Karpas-422 (cell line): ENCODE results near the gene RNU1-3. TPM values are rescaled to one million over a fixed set of nuclear protein-coding genes. Genes with fewer than 3 reads are reported as not detected.
"Not testable (repeated sequence)": the region's sequence is repeated elsewhere in the genome, so short reads cannot be mapped to it uniquely, and the experiment has no call there.

Source experiments
- DNase-seq: peaks from one replicate; pipeline ENCODE4 v3.0.0-alpha.2; 2015
- H2AFZ ChIP-seq: fragments of 200-600 bp; sonication (generic); 2 replicates; pipeline ENCODE4 v1.6.1; 2014; ENCODE audit warnings: antibody characterized with exemption, low read length, mixed read lengths
- H3K27ac ChIP-seq: fragments of 200-600 bp; sonication (generic); 2 replicates; pipeline ENCODE4 v1.5.1; 2014; ENCODE audit warnings: mild to moderate bottlenecking, low read length, moderate library complexity
- H3K27me3 ChIP-seq: fragments of 200-600 bp; sonication (generic); 2 replicates; pipeline ENCODE4 v1.6.1; 2014; ENCODE audit warnings: low read length, mixed read lengths
- H3K36me3 ChIP-seq: fragments of 200-600 bp; sonication (generic); 2 replicates; pipeline ENCODE4 v1.6.1; 2014; ENCODE audit warnings: low read length, mixed read lengths; ENCODE audit not compliant: insufficient read depth
- H3K4me1 ChIP-seq: fragments of 200-600 bp; sonication (generic); 2 replicates; pipeline ENCODE4 v1.6.1; 2014; ENCODE audit warnings: mild to moderate bottlenecking, low read length, mixed read lengths
- H3K4me2 ChIP-seq: fragments of 200-600 bp; sonication (generic); 2 replicates; pipeline ENCODE4 v1.6.1; 2014; ENCODE audit warnings: low read length, low read depth, mild to moderate bottlenecking; ENCODE audit not compliant: poor library complexity, severe bottlenecking
- H3K4me3 ChIP-seq: fragments of 200-600 bp; sonication (generic); 2 replicates; pipeline ENCODE4 v1.5.1; 2014; ENCODE audit warnings: mild to moderate bottlenecking, antibody characterized with exemption, low read length, mixed read lengths
- H3K79me2 ChIP-seq: fragments of 200-600 bp; sonication (generic); 2 replicates; pipeline ENCODE4 v1.6.1; 2014; ENCODE audit warnings: mild to moderate bottlenecking, low read length, mixed read lengths
- H3K9ac ChIP-seq: fragments of 200-600 bp; sonication (generic); 2 replicates; pipeline ENCODE4 v1.6.0; 2014; ENCODE audit warnings: low read length
- H3K9me2 ChIP-seq: fragments of 200-600 bp; sonication (generic), shearing (Covaris generic); replicated peaks from 2 replicates; pipeline ENCODE4 v1.6.0; 2014; ENCODE audit warnings: mild to moderate bottlenecking, low read length, moderate library complexity; ENCODE audit not compliant: insufficient read depth
- H3K9me3 ChIP-seq: fragments of 300-700, 200-600 bp; sonication (generic); 2 replicates; pipeline ENCODE4 v1.6.1; 2014; ENCODE audit warnings: low read length, mixed read lengths
- H4K20me1 ChIP-seq: fragments of 200-600 bp; sonication (generic); 2 replicates; pipeline ENCODE4 v1.6.1; 2014; ENCODE audit warnings: mild to moderate bottlenecking, antibody characterized with exemption, low read length, low read depth; ENCODE audit not compliant: insufficient read depth
- total RNA-seq: library from RNA; depleted of rRNA; stranded (reverse); fragments of >200 nt; shearing (Covaris generic); gene quantifications from 2 replicates; pipeline ENCODE4 v1.2.3, GENCODE V29; 2014; ENCODE audit warnings: low replicate concordance

RNU1-3 gene
- total RNA-seq, 1 experiment from 2014 or later = under 0.01 TPM

- not testable (repeated sequence) for H3K79me2 ChIP-seq, H3K9me2 ChIP-seq, H2AFZ ChIP-seq, H3K27ac ChIP-seq, DNase-seq, H3K4me2 ChIP-seq, H3K4me1 ChIP-seq, H3K4me3 ChIP-seq, H3K27me3 ChIP-seq, H3K9ac ChIP-seq, H4K20me1 ChIP-seq, H3K9me3 ChIP-seq, H3K36me3 ChIP-seq
These were observed 40.7 kb upstream of the RNU1-3 start for GRCh38 chr1:16707130-16708093.

- H3K36me3 ChIP-seq, H3K9me2 ChIP-seq, H3K9ac ChIP-seq: not testable (repeated sequence)
These were observed 39.6 kb upstream of the RNU1-3 start for GRCh38 chr1:16706302-16706701.

GRCh38 chr1:16704502-16705100, 37.9 kb upstream of the RNU1-3 start:
- not testable (repeated sequence) for H4K20me1 ChIP-seq, H3K9ac ChIP-seq, H3K27ac ChIP-seq, H3K36me3 ChIP-seq, H3K9me2 ChIP-seq, H3K4me1 ChIP-seq, DNase-seq, H3K27me3 ChIP-seq, H3K4me3 ChIP-seq, H2AFZ ChIP-seq, H3K9me3 ChIP-seq, H3K4me2 ChIP-seq, H3K79me2 ChIP-seq

More at GRCh38 chr1:16706302-16706701, 39.6 kb upstream of the RNU1-3 start:
- not testable (repeated sequence) for H3K27me3 ChIP-seq, H3K27ac ChIP-seq, H2AFZ ChIP-seq, H3K4me1 ChIP-seq, H3K79me2 ChIP-seq, H3K9me3 ChIP-seq, H4K20me1 ChIP-seq, DNase-seq, H3K4me3 ChIP-seq, H3K4me2 ChIP-seq

- not testable (repeated sequence) for H3K9me2 ChIP-seq, H3K9ac ChIP-seq, H3K27ac ChIP-seq, H3K79me2 ChIP-seq, H3K4me1 ChIP-seq, H3K9me3 ChIP-seq, H4K20me1 ChIP-seq, H3K4me3 ChIP-seq, H2AFZ ChIP-seq, H3K27me3 ChIP-seq, H3K36me3 ChIP-seq, DNase-seq, H3K4me2 ChIP-seq
These were observed 37.3 kb upstream of the RNU1-3 start for GRCh38 chr1:16704076-16704475.

- not testable (repeated sequence) for DNase-seq, H3K4me2 ChIP-seq, H3K27me3 ChIP-seq, H3K9ac ChIP-seq, H2AFZ ChIP-seq, H3K9me3 ChIP-seq, H3K4me3 ChIP-seq, H3K79me2 ChIP-seq, H3K9me2 ChIP-seq, H4K20me1 ChIP-seq, H3K4me1 ChIP-seq, H3K36me3 ChIP-seq, H3K27ac ChIP-seq
These were observed 36.9 kb upstream of the RNU1-3 start for GRCh38 chr1:16703602-16704001.

GRCh38 chr1:16703141-16703540, 36.4 kb upstream of the RNU1-3 start:
- not testable (repeated sequence) for H3K4me3 ChIP-seq, H3K9ac ChIP-seq, H2AFZ ChIP-seq, H3K79me2 ChIP-seq, H4K20me1 ChIP-seq, H3K27me3 ChIP-seq, H3K4me2 ChIP-seq, H3K27ac ChIP-seq, DNase-seq, H3K4me1 ChIP-seq, H3K9me3 ChIP-seq, H3K9me2 ChIP-seq, H3K36me3 ChIP-seq

GRCh38 chr1:16702280-16702679, 35.5 kb upstream of the RNU1-3 start:
- H2AFZ ChIP-seq, H3K9ac ChIP-seq, DNase-seq, H3K27me3 ChIP-seq, H3K27ac ChIP-seq, H3K9me2 ChIP-seq, H3K36me3 ChIP-seq, H3K4me3 ChIP-seq, H3K79me2 ChIP-seq, H3K9me3 ChIP-seq, H3K4me2 ChIP-seq, H3K4me1 ChIP-seq, H4K20me1 ChIP-seq: not testable (repeated sequence)

GRCh38 chr1:16701189-16701588, 34.4 kb upstream of the RNU1-3 start:
- not testable (repeated sequence) for H3K79me2 ChIP-seq, H3K9ac ChIP-seq, H3K9me3 ChIP-seq, H3K4me1 ChIP-seq, H4K20me1 ChIP-seq, DNase-seq, H3K27ac ChIP-seq, H3K4me3 ChIP-seq, H3K9me2 ChIP-seq, H3K36me3 ChIP-seq, H2AFZ ChIP-seq, H3K4me2 ChIP-seq, H3K27me3 ChIP-seq
